Testis (tissue), 2 donors: ENCODE results near the gene TLE1.

ENCODE experiments used
- POLR2A ChIP-seq: fragments of 450-650 bp; IDR thresholded peaks from one replicate; pipeline ENCODE4 v1.6.1; 2017; ENCODE audit warnings: antibody characterized with exemption, mild to moderate bottlenecking, moderate library complexity
- TF ChIP-seq, protein P1 (sequence below), 3 experiments: fragments of 450-650 bp in 2 of 3; fragments of 200-600 bp in 1 of 3; sonication (generic) in 1 of 3; IDR thresholded peaks; one replicate each; pipeline ENCODE4 v1.5.1; 2016 to 2019; ENCODE audit warnings: antibody characterized with exemption in 3 of 3, mild to moderate bottlenecking in 2 of 3, moderate library complexity in 1 of 3

DNA sequence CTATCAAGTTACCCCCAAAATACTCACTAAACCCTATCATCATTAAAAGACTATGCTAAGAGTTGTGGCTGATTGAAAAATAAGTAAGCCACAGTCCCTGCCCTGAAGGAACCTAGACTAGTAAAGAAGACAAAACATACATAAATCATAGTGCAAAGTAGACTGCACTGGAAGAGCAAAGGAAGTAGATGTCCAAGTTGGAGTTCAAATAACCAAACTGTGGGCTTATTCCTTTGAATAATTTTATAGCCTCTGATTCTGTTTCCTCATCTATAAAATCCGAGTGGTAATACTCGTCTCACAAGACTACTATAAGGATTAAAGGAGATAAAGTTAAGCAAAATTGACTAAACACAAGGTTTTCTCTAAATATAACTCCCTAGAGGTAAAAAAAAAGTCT is 140.4 kb downstream of the TLE1 start:
- TF ChIP-seq, protein P1, sequence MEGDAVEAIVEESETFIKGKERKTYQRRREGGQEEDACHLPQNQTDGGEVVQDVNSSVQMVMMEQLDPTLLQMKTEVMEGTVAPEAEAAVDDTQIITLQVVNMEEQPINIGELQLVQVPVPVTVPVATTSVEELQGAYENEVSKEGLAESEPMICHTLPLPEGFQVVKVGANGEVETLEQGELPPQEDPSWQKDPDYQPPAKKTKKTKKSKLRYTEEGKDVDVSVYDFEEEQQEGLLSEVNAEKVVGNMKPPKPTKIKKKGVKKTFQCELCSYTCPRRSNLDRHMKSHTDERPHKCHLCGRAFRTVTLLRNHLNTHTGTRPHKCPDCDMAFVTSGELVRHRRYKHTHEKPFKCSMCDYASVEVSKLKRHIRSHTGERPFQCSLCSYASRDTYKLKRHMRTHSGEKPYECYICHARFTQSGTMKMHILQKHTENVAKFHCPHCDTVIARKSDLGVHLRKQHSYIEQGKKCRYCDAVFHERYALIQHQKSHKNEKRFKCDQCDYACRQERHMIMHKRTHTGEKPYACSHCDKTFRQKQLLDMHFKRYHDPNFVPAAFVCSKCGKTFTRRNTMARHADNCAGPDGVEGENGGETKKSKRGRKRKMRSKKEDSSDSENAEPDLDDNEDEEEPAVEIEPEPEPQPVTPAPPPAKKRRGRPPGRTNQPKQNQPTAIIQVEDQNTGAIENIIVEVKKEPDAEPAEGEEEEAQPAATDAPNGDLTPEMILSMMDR (IDR thresholded peaks at IDR 0.05) = no peak
- TF ChIP-seq POLR2A = no peak
